Stimulated activated CD4-positive, alpha-beta T cell treated with anti-CD3 and anti-CD28 coated beads, Interleukin-15, amount 100 ng/mL, for 24 hours (primary cell): ENCODE data around the gene PCLAF.
"Not testable (repeated sequence)": the region's sequence is repeated elsewhere in the genome, so short reads cannot be mapped to it uniquely, and the experiment has no call there.

ENCODE experiments used
- DNase-seq: peaks from one replicate; pipeline ENCODE4 v3.0.0-alpha.2; 2020

Gene PCLAF

GRCh38 chr15:64356710-64357040 lies 24.6 kb downstream of the PCLAF start:
- DNase-seq = no peak

- DNase-seq = peak; percentile 95
Observed at GRCh38 chr15:64355944-64356709, 25.1 kb downstream of the PCLAF start, which contains the start of gene CSNK1G1. Gene CSNK1G1, minus strand, starts transcription at chr15:64356173. Its CDS starts 55,674 bp downstream, at chr15:64300499.

- no peak for DNase-seq
Observed at GRCh38 chr15:64355348-64355943, 25.8 kb downstream of the PCLAF start.

- DNase-seq = no peak
Observed at GRCh38 chr15:64354688-64355344, 26.4 kb downstream of the PCLAF start.

- DNase-seq = no peak
Observed at GRCh38 chr15:64351265-64351664, 30.0 kb downstream of the PCLAF start.

GRCh38 chr15:64349375-64349774 lies 31.9 kb downstream of the PCLAF start:
- DNase-seq = no peak

- DNase-seq = no peak
Observed at GRCh38 chr15:64348455-64348854, 32.8 kb downstream of the PCLAF start.

GRCh38 chr15:64346242-64346641 lies 35.0 kb downstream of the PCLAF start:
- not testable (repeated sequence) for DNase-seq

GRCh38 chr15:64344651-64345294 lies 36.5 kb downstream of the PCLAF start:
- DNase-seq = no peak

- no peak for DNase-seq
Observed at GRCh38 chr15:64343841-64344240, 37.4 kb downstream of the PCLAF start.

- no peak for DNase-seq
Observed at GRCh38 chr15:64343222-64343621, 38.0 kb downstream of the PCLAF start.

- no peak for DNase-seq
Observed at GRCh38 chr15:64341961-64342360, 39.3 kb downstream of the PCLAF start.

GRCh38 chr15:64340355-64340754 lies 40.9 kb downstream of the PCLAF start:
- DNase-seq = no peak

- no peak for DNase-seq
Observed at GRCh38 chr15:64337761-64338160, 43.5 kb downstream of the PCLAF start.

GRCh38 chr15:64333986-64334929 lies 47.0 kb downstream of the PCLAF start:
- peak; percentile 40 for DNase-seq

- no peak for DNase-seq
Observed at GRCh38 chr15:64333516-64333915, 47.7 kb downstream of the PCLAF start.

GRCh38 chr15:64331668-64332067 lies 49.6 kb downstream of the PCLAF start:
- DNase-seq = not testable (repeated sequence)

GRCh38 chr15:64326975-64327374 lies 54.3 kb downstream of the PCLAF start:
- not testable (repeated sequence) for DNase-seq

- not testable (repeated sequence) for DNase-seq
Observed at GRCh38 chr15:64326458-64326857, 54.8 kb downstream of the PCLAF start.

GRCh38 chr15:64324165-64324877 lies 56.9 kb downstream of the PCLAF start:
- no peak for DNase-seq

- no peak for DNase-seq
Observed at GRCh38 chr15:64315216-64315615, 66.0 kb downstream of the PCLAF start.

- no peak for DNase-seq
Observed at GRCh38 chr15:64314456-64314855, 66.8 kb downstream of the PCLAF start.
